HG02970 (cell line): ENCODE measurements around the gene INHBA.

Experiments used
- ATAC-seq: cut with Tn5 transposase; IDR thresholded peaks from one replicate; pipeline ENCODE4 v1.9.1; 2021; ENCODE audit warnings: mild to moderate bottlenecking, moderate library complexity, moderate number of reproducible peaks; ENCODE audit not compliant: unreplicated experiment, low FRiP score

INHBA gene

DNA sequence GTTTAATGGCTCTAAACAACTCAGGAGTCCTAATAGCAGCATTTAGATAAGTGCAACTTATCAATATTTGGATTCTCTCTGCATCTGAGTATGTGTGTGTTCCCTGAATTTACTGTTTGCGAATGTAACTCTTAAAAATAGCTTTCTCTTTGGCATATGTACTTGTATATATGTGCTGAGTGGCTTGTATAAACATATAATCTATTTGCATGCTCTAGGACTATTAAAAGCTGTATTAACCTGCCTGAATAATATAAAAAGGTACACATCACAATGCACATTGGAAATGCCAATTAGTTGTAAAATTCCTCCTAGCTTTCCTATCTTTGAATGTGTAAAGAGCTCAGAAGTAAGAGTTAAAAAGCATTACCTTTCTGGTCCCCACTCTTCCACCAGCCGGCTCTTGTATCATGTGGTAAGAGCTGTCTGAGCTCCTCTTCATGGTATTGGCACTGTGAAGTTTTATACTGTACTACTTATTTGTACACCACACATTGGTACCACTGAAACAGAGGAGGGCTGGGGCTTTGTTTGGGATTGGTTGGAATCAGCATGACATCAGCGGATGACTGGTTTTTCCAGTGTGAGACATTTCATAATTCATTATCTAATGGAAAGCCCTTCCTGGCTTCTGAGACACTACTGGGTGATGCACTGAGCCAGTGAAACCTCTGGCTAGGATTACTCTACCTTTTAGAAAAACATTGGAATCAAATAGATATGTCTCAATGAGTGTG lies at the start of gene INHBA:
TSS of gene INHBA (minus strand) at position 456 of the 737 bp plus-strand sequence. CDS start 2,716 bp downstream, outside the sequence.
- ATAC-seq = no peak

DNA sequence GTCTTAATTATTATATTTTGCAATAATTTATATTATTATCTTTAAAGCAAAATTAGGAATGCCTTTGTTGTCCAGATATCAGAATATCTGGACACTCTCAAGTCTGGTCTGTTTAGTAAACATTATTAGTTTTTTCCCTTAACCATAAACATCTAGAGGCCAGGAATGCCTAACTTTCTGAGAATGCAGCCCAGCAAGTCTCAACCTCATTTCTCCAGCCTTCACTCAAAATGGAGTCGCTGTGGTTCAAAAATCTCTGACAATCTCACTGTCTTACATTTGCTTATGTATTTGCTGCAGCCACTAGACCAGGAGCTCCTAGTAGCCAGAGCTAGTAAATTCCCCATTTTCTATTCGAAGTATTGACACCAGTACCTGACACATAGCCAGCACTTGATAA lies 49.7 kb upstream of the INHBA start:
- no peak for ATAC-seq

GRCh38 chr7:41750661-41751540 lies 48.0 kb upstream of the INHBA start:
- no peak for ATAC-seq

DNA sequence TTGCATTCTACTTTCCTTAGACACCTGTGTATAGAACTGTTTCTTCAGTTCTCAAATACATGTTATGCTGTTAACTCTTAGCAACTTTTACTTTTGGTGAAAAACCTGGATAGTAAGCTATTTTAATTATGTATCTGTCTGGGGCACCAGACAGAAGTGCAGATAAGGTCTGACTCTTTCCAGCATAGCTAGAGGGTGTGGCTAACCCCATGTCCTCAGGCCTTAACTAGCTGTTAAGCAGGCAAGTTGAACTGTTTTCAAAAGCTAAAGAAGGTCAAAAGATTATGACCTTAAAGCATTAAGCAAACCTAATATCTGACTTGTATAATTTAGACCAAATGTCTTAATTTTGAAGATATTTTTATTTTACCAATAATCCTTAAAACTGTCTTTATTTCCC lies 45.1 kb upstream of the INHBA start:
- no peak for ATAC-seq

DNA sequence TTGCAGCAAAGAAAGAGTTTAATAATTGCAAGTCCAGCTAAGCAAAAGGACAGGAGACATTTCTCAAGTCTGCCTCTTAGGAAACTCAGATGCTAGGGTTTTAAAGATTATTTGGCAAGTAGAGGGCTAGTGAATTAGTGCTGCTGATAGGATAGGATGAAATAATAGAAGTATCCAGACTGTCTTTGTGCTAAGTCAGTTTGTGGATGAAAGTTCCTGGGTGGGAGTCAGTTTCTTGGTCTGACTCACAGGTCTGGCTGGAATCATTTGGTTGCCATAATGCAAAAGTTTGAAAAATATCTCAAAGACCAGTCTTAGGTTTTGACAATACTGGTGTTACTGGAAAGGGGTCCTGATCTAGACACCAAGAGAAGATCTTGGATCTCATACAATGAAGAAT lies 42.6 kb upstream of the INHBA start:
- no peak for ATAC-seq

- no peak for ATAC-seq
Measured at GRCh38 chr7:41744161-41744560, 41.3 kb upstream of the INHBA start.

DNA sequence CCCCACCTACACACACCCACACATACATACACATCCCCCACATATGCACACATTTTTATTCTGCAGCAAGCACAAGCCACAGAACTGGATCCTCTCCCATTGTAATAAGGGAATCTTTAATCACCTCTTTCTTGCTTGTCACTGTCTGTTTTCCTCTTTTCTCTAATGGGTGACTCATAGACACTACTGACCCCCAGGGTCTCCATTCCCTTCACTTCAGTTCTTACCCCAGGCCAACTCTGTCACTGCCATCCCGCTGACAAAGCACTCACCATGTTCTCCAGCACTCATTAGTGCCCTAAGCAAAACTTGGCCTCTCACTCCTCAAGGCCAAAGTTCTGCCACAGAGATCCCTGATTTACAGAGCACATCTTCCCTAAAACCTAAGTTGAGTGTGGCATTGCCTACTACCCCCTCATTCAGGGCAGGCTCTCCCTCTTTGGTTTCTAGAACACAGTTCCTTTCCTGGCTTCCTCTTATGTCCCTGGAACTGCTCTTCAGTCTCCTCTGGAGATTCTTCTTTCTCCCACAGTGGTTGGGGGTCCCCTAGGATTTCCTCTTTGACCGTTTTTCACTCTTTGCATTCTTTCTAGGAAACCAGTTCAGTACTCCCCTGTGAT lies 39.6 kb upstream of the INHBA start:
- no peak for ATAC-seq

GRCh38 chr7:41738806-41739205 lies 35.9 kb upstream of the INHBA start:
- no peak for ATAC-seq

GRCh38 chr7:41738336-41738735 lies 35.4 kb upstream of the INHBA start:
- no peak for ATAC-seq

DNA sequence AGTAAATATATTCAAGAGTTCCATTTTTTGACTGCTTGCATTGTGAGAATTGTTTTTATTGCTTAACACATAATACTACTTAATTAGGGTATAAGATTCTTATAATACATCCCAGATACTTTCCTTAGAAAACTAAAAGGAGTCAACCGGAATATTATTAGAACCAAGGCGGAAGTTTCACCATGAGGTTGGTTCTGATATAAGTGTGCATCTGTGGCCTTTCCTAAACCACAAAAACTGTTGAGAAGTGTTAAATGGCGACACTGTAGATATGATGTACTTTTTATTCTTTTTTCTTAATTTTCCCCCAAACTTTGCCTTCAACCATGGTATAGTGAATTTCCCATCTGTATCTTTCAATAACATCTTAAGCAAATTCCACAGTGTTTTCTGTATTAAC lies 32.3 kb upstream of the INHBA start:
- no peak for ATAC-seq

- no peak for ATAC-seq
Measured at GRCh38 chr7:41732843-41733306, 30.0 kb upstream of the INHBA start.

DNA sequence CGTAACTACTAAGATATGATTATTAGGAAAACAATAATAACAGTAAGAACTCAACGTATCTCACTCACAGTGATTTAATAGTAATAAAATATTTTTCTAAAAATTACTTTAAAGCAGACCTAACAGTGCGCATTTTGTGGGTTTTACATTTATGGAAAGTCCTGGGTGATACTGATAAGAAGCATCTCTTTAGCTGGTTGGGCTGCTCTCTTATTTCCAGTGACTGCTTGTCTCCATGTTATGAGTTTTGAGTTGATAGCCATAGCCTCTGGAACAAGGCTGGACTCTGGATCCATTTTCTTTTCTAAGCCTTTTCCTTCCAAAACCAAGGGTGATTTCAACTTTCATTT lies 29.5 kb upstream of the INHBA start:
- ATAC-seq = no peak

GRCh38 chr7:41731493-41732435 lies 28.9 kb upstream of the INHBA start:
- peak; percentile 94 for ATAC-seq

DNA sequence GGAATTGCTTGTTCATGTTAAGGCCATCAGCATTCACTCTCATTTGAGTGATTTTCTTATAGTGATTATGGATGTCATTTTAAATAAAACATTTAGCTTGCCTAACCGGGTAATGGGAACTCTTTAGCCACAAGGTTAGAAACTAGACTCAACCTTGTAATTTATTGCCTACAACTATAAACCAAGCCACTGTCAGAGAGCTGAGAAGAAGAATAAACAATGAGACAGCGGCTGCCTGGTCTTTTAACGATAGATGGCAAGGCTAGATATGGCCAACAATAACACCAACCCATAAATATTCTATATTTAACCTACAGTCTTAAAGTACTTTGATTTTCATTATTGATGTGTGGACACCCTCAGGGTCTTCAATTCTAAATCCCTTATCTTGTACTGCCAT lies 27.8 kb upstream of the INHBA start:
- ATAC-seq = no peak

DNA sequence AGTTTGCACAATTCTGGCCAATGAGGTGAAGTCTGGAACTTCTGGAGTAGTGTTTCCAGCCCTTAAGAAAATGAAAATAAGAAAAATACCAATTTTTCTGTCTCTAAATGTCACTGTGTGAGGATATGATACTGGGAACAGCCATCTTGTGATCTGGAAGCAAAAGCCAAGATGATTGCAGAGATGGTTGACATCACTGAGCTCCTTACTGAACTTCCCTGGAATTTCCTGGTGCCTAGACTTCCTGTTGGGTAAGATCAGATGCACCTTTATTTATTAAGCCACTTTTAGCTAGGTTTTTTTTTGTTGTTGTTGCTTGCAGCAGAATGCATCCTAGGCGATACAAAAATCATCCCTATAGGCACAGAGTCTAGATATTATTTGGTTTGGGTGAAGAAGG lies 27.3 kb upstream of the INHBA start:
- no peak for ATAC-seq

DNA sequence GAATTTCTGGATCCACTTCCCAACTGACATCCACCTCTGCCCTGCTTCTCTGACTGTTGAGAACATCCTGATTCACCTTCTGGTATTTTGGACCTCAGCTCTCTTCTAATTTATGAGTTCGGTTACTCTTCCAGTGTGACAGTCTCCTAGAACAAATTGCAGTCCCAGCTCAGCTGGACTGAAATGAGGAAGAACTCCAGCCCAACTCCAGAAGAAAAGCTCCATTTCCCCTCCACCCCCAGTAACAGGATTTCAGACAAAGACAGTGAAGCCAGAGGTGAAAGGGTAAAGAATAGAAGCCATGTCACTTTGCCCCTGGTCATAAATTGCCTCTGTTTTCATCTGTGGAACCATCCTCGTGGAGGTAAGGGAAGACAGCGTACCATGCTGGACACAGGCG lies 26.2 kb upstream of the INHBA start:
- no peak for ATAC-seq

GRCh38 chr7:41725013-41725412 lies 22.1 kb upstream of the INHBA start:
- ATAC-seq = no peak

GRCh38 chr7:41720886-41721285 lies 18.0 kb upstream of the INHBA start:
- ATAC-seq = no peak

- ATAC-seq = no peak
Measured at GRCh38 chr7:41720046-41720445, 17.2 kb upstream of the INHBA start.

DNA sequence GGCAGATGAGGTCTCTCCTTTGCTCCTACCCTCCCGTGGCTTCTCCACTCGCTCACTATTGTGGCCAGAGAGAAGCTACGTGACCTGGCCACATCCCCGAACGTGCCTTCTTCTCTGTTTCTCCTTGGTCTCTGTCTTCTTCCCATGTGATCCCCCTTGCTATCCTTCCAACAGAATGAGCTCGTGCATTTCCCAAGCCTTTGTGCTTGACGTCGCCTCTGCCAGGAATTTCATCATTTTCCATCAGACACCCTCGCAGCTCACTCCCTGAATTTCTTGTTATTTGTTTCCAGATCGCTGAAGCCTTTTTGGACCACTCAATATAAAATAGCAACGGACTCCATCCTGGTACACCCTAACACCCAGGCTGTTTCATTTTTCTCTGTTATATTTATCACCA lies 13.8 kb upstream of the INHBA start:
- ATAC-seq = no peak
